ENCODE data around the gene TRPC1. TPM values are rescaled to one million over a fixed set of nuclear protein-coding genes. Genes with fewer than 3 reads are reported as not detected.

TRPC1 gene
- total RNA-seq, 2 donors from 2014 or later = 37.0 to 48.5 TPM

DNA sequence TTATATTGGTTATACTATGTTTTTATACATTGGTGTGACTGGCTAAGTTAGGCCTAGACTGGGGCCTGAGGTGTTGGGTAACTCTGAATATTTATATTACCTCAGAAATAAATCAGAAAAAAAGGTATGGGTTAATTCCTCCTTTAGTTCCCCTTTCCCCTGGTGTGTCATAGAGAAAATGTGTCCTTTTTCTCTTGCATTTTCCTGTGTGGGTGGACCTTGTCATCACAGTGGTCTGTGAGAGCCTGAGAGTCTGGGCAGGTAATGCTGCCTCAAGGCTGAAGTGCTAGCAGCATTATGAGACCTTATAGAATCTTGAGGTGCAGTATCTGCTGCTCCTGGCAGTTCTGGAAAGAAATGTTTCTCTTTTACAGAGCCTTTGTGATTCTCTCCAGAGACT lies 95.3 kb downstream of the TRPC1 start:
- H3K4me3 ChIP-seq = no peak overlapping the region
- H3K36me3 ChIP-seq = no peaks in the 10 kb centered on the region
- DNase-seq (ENCODE audit: low spot score) = no peak
- TF ChIP-seq, protein P1, sequence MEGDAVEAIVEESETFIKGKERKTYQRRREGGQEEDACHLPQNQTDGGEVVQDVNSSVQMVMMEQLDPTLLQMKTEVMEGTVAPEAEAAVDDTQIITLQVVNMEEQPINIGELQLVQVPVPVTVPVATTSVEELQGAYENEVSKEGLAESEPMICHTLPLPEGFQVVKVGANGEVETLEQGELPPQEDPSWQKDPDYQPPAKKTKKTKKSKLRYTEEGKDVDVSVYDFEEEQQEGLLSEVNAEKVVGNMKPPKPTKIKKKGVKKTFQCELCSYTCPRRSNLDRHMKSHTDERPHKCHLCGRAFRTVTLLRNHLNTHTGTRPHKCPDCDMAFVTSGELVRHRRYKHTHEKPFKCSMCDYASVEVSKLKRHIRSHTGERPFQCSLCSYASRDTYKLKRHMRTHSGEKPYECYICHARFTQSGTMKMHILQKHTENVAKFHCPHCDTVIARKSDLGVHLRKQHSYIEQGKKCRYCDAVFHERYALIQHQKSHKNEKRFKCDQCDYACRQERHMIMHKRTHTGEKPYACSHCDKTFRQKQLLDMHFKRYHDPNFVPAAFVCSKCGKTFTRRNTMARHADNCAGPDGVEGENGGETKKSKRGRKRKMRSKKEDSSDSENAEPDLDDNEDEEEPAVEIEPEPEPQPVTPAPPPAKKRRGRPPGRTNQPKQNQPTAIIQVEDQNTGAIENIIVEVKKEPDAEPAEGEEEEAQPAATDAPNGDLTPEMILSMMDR (IDR thresholded peaks at IDR 0.05) = no peak
- no peaks in the 10 kb centered on the region for H3K4me1 ChIP-seq (ENCODE audit: control insufficient read depth in 1 of 2, low read depth in 2 of 2)
- H3K27ac ChIP-seq = no peak overlapping the region
- no peaks in the 10 kb centered on the region for H3K9me3 ChIP-seq
- H3K27me3 ChIP-seq (replicated peaks; ENCODE audit: insufficient read depth) = no peaks in the 10 kb centered on the region
- ATAC-seq (ENCODE audit: insufficient number of reproducible peaks, low FRiP score, low read depth) = no peak

DNA sequence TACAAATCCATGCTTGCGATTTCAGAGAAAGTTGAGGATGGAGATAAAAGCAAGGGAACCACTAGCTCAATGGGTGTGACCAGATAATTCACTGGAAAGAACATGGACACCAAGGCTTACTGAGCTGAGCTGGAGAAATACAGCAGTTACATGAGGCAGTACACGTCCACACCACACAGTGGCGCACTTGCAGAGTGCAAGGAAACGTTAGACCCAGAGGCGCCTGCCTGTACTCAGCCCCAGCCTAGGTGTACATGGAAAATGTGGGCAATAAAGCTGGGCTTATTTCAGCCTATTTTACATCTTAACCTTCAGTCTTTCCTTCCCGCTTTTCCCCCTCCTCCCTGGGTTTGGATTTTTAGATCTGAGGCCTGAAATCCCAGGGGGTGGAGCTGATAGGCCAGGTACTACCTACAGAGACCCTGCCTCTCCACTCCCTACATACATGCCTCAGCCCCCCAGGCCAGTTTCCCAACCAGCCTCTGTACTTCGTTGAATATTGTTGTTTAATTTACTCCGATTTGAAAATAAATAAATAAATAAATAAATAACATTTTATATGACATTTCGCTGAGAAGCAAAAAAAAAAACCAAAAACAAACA lies 105.0 kb downstream of the TRPC1 start:
- peak; percentile 28 for DNase-seq (ENCODE audit: low spot score)
- no peak overlapping the region for H3K27ac ChIP-seq
- TF ChIP-seq, protein P1 (IDR thresholded peaks at IDR 0.05) = peak; percentile 85
- no peaks in the 10 kb centered on the region for H3K27me3 ChIP-seq (replicated peaks; ENCODE audit: insufficient read depth)
- H3K9me3 ChIP-seq = no peaks in the 10 kb centered on the region
- H3K4me1 ChIP-seq (ENCODE audit: control insufficient read depth in 1 of 2, low read depth in 2 of 2) = no peaks in the 10 kb centered on the region
- ATAC-seq (ENCODE audit: insufficient number of reproducible peaks, low FRiP score, low read depth) = peak; percentile 52
- H3K4me3 ChIP-seq = no peak overlapping the region
- H3K36me3 ChIP-seq = no peaks in the 10 kb centered on the region

DNA sequence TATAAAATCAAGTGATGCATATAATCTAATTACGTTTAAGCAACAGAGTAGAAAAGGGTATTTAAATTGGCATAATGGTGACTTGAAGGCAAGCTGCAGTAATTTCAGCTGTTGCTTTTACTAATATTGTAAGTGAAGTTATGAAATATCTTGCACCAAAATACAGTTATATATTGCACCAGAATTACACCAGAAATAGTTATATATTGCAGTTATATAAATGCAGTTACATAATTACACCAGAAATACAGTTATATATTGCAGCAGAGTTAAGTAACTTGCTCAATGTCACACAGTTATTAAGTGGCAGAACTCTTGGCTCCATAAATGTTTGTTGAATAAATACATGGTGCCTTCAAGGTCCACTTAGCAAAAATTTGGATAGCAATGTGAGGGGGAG lies 113.7 kb downstream of the TRPC1 start:
- no peaks in the 10 kb centered on the region for H3K4me1 ChIP-seq (ENCODE audit: control insufficient read depth in 1 of 2, low read depth in 2 of 2)
- no peaks in the 10 kb centered on the region for H3K27me3 ChIP-seq (replicated peaks; ENCODE audit: insufficient read depth)
- no peak overlapping the region for H3K4me3 ChIP-seq
- H3K9me3 ChIP-seq = no peaks in the 10 kb centered on the region
- H3K36me3 ChIP-seq = no peaks in the 10 kb centered on the region
- TF ChIP-seq, protein P1 (IDR thresholded peaks at IDR 0.05) = no peak
- ATAC-seq (ENCODE audit: insufficient number of reproducible peaks, low FRiP score, low read depth) (no peak), DNase-seq (ENCODE audit: low spot score) (no peak)
- no peak overlapping the region for H3K27ac ChIP-seq

DNA sequence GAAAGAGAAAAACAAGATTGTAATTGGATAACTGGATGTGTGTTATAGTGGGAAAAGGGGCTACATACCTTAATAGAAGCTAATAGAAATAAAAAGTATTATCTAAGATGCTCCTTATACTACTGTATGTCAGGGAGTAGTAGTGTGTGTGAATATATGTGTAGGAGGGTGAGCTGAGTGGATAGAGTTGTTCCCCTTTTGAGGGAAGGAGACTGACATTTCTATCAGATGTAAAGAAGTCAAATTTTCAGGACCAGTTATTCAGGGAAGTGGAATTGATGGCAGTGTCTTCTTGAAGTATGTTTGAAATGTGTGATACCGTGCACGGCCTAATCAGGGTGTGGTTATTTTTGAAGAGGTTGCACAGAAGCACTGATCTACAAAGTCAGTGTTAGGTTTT lies 116.0 kb downstream of the TRPC1 start:
- H3K36me3 ChIP-seq = no peaks in the 10 kb centered on the region
- no peaks in the 10 kb centered on the region for H3K9me3 ChIP-seq
- ATAC-seq (ENCODE audit: insufficient number of reproducible peaks, low FRiP score, low read depth) (no peak), DNase-seq (ENCODE audit: low spot score) (no peak)
- H3K4me1 ChIP-seq (ENCODE audit: control insufficient read depth in 1 of 2, low read depth in 2 of 2) = no peaks in the 10 kb centered on the region
- no peak overlapping the region for H3K4me3 ChIP-seq
- TF ChIP-seq, protein P1 (IDR thresholded peaks at IDR 0.05) = no peak
- H3K27ac ChIP-seq = no peak overlapping the region
- H3K27me3 ChIP-seq (replicated peaks; ENCODE audit: insufficient read depth) = no peaks in the 10 kb centered on the region

DNA sequence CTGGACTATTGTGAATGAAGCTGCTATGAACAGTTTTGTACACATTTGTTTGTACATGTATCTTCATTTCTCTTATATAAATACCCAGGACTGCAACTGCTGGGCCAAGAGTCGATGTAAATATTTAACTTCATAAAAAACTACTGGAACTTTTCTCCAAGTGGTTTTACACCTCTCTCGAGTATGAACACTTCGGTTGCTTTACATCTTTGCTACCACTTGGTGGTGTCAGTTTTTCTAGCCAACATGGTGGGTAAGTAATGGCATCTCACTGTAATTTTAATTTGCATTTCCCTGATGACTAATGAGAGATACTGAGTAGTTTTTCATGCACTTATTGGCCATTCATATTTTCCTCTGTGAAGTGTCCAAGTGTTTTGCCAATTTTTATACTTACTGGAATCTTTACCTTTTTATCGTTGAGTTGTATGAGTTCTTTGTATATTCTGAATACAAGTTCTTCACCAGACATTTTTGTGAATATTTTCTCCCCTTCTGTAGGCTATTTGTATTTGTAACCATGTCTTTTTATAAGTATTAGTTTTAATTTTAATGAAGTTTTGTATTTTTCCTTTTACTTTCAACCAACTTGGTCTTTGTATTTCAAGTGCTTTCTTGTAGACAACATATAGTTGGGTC lies 120.6 kb downstream of the TRPC1 start:
- Histone ChIP-seq H3K9me3 (no peaks in the 10 kb centered on the region), H3K27me3 (replicated peaks; ENCODE audit: insufficient read depth) (no peaks in the 10 kb centered on the region), H3K4me1 (ENCODE audit: control insufficient read depth in 1 of 2, low read depth in 2 of 2) (peaks cover 4 to 13% of the 10 kb centered on the region in 2 donors), H3K27ac (no peak overlapping the region), H3K4me3 (no peak overlapping the region), H3K36me3 (no peaks in the 10 kb centered on the region)
- TF ChIP-seq, protein P1 (IDR thresholded peaks at IDR 0.05) = no peak
- no peak for DNase-seq (ENCODE audit: low spot score)
- no peak for ATAC-seq (ENCODE audit: insufficient number of reproducible peaks, low FRiP score, low read depth)

Measured in thoracic aorta (tissue), 2 donors.